ENCODE measurements around the gene ARAP1. TPM values are rescaled to one million over a fixed set of nuclear protein-coding genes. Genes with fewer than 3 reads are reported as not detected.

ARAP1 gene
- total RNA-seq, 1 donor from 2014 or later: 139 TPM

DNA sequence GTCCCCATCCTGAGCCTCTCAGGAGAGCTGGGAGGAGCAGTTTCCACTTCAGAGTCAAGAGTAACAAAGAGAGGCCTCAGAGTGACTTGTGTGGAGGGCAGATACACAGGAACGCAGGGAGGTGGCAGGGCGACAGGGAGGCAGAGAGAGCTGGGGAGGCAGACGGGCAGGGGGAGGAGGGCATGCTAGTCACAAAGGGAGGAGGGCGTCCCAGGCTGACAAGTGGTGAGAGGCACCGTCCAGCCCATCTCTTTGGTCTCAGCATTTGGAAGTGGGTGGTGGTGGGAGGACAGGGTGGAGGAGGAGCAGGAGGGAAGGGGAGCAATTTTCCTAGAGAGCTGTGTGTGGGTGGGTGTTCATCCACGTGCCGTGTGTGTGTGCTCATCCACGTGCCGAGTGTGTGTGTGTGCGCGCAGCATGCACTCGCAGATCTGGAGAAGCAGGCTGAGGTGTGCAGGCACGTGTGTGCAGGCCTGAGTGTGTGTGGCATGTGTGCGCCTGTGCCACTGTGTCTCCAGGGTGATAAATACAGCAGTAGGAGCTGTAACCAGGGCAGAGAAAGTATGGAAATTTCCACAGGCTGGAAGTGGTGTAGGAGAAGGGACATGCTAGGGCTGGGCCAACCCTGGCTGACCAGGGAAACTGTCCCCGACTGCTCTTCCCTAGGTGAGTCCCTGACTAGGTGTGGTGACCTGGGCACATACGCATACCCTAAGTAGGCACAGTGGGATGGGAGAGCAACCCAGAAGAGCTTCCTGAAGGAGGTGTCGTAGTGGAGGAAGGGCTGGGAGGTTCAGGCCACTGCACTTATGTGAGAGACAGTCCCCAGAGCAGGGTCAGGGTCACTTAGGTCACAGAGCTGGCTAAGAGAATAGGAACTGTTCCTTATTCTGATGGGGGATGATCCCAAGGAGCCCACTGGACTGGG, 70.7 kb downstream of the ARAP1 start:
- Mint-ChIP-seq H3K9me3 (no peaks in the 10 kb centered on the region), H3K36me3 (ENCODE audit: low read depth) (peaks cover 12% of the 10 kb centered on the region), H3K27ac (peak overlapping the region; percentile 33), H3K4me1 (peaks cover 7% of the 10 kb centered on the region), H3K4me3 (no peak overlapping the region), H3K27me3 (peaks cover 3% of the 10 kb centered on the region)
- CTCF ChIA-PET: interaction anchor here (0.6 to 3.5 kb wide), 6 partner anchors 10 to 1045 kb away, joined by 3 to 54 read pairs (median 3); no protein-coding TSS in a partner anchor
- no peak for DNase-seq
- TF ChIP-seq, protein P1, sequence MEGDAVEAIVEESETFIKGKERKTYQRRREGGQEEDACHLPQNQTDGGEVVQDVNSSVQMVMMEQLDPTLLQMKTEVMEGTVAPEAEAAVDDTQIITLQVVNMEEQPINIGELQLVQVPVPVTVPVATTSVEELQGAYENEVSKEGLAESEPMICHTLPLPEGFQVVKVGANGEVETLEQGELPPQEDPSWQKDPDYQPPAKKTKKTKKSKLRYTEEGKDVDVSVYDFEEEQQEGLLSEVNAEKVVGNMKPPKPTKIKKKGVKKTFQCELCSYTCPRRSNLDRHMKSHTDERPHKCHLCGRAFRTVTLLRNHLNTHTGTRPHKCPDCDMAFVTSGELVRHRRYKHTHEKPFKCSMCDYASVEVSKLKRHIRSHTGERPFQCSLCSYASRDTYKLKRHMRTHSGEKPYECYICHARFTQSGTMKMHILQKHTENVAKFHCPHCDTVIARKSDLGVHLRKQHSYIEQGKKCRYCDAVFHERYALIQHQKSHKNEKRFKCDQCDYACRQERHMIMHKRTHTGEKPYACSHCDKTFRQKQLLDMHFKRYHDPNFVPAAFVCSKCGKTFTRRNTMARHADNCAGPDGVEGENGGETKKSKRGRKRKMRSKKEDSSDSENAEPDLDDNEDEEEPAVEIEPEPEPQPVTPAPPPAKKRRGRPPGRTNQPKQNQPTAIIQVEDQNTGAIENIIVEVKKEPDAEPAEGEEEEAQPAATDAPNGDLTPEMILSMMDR (IDR thresholded peaks at IDR 0.05): no peak
- intact Hi-C loops (cut with micrococcal nuclease): loop anchor here (5.0 kb wide), 1 partner anchor 496 kb away; no protein-coding TSS in a partner anchor
- POLR2A ChIA-PET: interaction anchor here (1.0 kb wide), 1 partner anchor 476 kb away, joined by 3 read pairs; no protein-coding TSS in a partner anchor
- no peak for ATAC-seq (ENCODE audit: low read depth)

- H3K27me3 Mint-ChIP-seq: peaks cover 6% of the 10 kb centered on the region
- no peak overlapping the region for H3K27ac Mint-ChIP-seq
- peaks cover 9% of the 10 kb centered on the region for H3K4me1 Mint-ChIP-seq
- H3K4me3 Mint-ChIP-seq: no peak overlapping the region
- ATAC-seq (ENCODE audit: low read depth) (no peak), DNase-seq (no peak)
- peaks cover 6% of the 10 kb centered on the region for H3K36me3 Mint-ChIP-seq (ENCODE audit: low read depth)
- CTCF ChIA-PET: interaction anchor here (1.5 to 1.9 kb wide), 2 partner anchors 94 to 112 kb away, joined by 3 to 7 read pairs; no protein-coding TSS in a partner anchor
- intact Hi-C loops (cut with micrococcal nuclease): loop anchor here (5.0 kb wide), 1 partner anchor 497 kb away; no protein-coding TSS in a partner anchor
- TF ChIP-seq, protein P1 (IDR thresholded peaks at IDR 0.05): no peak
- POLR2A ChIA-PET: interaction anchor here (0.6 kb wide), 1 partner anchor 570 kb away, joined by 3 read pairs; no protein-coding TSS in a partner anchor
- no peaks in the 10 kb centered on the region for H3K9me3 Mint-ChIP-seq
Observed at GRCh38 chr11:72680624-72681158, 71.5 kb downstream of the ARAP1 start.

DNA sequence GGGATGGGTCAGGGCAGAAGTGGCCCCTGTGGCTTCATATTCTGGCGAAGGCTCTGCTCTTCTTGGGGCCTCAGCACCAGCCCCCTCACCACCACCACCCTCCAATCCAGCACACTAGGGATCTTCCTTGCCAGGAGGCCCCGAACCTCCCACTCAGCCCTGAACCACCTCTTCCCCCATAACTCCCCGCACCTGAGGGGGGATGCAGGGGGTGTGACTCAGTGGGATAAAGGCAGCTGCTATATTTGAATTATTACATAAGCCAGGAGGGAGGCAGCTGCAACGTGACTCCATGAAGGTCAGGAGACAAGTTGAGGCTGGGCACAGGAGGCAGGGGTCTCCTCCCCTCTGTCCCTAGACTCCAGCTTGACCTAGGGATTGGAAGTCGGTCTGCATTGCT, 72.3 kb downstream of the ARAP1 start:
- ChIA-PET CTCF (interaction anchor here (1.9 kb wide), 1 partner anchor 94 kb away, joined by 7 read pairs; no protein-coding TSS in a partner anchor), POLR2A (no interaction called here)
- no peak for ATAC-seq (ENCODE audit: low read depth)
- H3K27me3 Mint-ChIP-seq: peaks cover 13% of the 10 kb centered on the region
- H3K4me3 Mint-ChIP-seq: no peak overlapping the region
- peaks cover 6% of the 10 kb centered on the region for H3K36me3 Mint-ChIP-seq (ENCODE audit: low read depth)
- H3K9me3 Mint-ChIP-seq: no peaks in the 10 kb centered on the region
- intact Hi-C loops (cut with micrococcal nuclease): loop anchor here (5.0 kb wide), 1 partner anchor 497 kb away; no protein-coding TSS in a partner anchor
- TF ChIP-seq, protein P1 (IDR thresholded peaks at IDR 0.05): no peak
- no peak for DNase-seq
- H3K27ac Mint-ChIP-seq: no peak overlapping the region
- H3K4me1 Mint-ChIP-seq: peaks cover 12% of the 10 kb centered on the region

DNA sequence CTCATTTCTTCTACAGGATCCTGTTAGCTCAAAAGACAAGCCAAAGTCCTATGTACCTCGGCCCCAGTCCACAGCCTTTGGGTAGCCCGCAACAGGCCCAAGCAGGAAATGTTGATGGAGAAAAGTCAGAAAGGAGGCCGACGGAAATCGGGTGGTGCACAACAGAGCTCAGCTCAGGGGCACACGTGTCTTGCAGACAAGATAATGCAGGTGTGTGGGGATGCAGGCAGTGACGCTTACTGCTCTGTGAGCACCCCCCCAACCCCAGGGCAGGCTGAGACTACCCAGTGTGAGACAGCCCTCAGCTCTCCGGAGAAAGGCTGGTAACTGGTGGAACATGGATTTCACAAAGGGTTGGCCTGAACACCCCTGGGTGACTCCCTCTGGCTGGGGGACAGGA, 73.7 kb downstream of the ARAP1 start:
- Mint-ChIP-seq H3K4me1 (peaks cover 13% of the 10 kb centered on the region), H3K27ac (no peak overlapping the region), H3K36me3 (ENCODE audit: low read depth) (peaks cover under 1% of the 10 kb centered on the region), H3K4me3 (no peak overlapping the region), H3K9me3 (no peaks in the 10 kb centered on the region), H3K27me3 (peaks cover 25% of the 10 kb centered on the region)
- intact Hi-C loops (cut with micrococcal nuclease): no loop called here
- POLR2A ChIA-PET: no interaction called here
- no peak for DNase-seq
- no peak for ATAC-seq (ENCODE audit: low read depth)
- CTCF ChIA-PET: no interaction called here
- TF ChIP-seq, protein P1 (IDR thresholded peaks at IDR 0.05): no peak

DNA sequence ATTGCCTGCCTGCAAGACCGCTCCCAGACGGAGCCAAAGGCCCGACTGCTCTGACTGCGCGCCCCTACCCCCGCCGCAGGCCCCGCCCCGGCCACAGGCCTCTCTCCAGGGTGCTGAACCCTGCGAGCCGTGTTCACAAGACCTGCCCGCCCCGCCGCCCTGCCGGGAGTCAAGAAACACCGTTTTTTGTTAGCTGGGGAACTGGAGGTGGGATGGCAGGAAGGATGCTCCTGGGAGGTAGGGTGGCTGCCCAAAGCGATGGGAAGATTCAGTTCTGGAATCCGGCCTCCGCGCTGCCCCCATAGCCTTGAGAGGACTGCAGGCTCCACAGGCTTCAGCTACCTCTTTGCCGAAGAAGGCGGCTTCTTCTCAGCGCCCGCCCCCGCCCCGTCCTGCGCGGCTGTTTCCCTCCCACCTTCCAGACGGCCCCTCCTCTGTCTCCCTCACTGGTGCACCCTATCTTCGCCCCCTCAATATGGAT, 75.3 kb downstream of the ARAP1 start:
- ATAC-seq (ENCODE audit: low read depth) (peak; percentile 89), DNase-seq (peak; percentile 59)
- Mint-ChIP-seq H3K27ac (no peak overlapping the region), H3K27me3 (peaks cover 39% of the 10 kb centered on the region), H3K36me3 (ENCODE audit: low read depth) (no peaks in the 10 kb centered on the region), H3K4me1 (peaks cover 27% of the 10 kb centered on the region), H3K9me3 (no peaks in the 10 kb centered on the region), H3K4me3 (no peak overlapping the region)
- TF ChIP-seq, protein P1 (IDR thresholded peaks at IDR 0.05): no peak
- CTCF ChIA-PET: no interaction called here
- intact Hi-C loops (cut with micrococcal nuclease): no loop called here
- POLR2A ChIA-PET: no interaction called here
